Astrocyte (in vitro differentiated cells and primary cell): ENCODE measurements around the gene NLRP9. TPM values are rescaled to one million over a fixed set of nuclear protein-coding genes. Genes with fewer than 3 reads are reported as not detected.
"Not testable (repeated sequence)": the region's sequence is repeated elsewhere in the genome, so short reads cannot be mapped to it uniquely, and the experiment has no call there.

Experiments used
- DNase-seq: peaks from one replicate; pipeline ENCODE4 v3.0.0-alpha.2; 2010; ENCODE audit warnings: low read depth
- FAIRE-seq: peaks from 2 replicates; lab custom pipeline; 2011; peaks lifted over from hg19 to GRCh38; lab: Jason Lieb, UNC
- H2AFZ ChIP-seq: 2 replicates; pipeline ENCODE4 v1.6.0; 2012; ENCODE audit warnings: low read depth, low read length, inconsistent platforms
- H3K27ac ChIP-seq: 2 replicates; pipeline ENCODE4 v1.5.1; 2011; ENCODE audit warnings: low read depth, low read length, inconsistent platforms
- H3K27me3 ChIP-seq: 2 replicates; pipeline ENCODE4 v1.6.0; 2011; ENCODE audit warnings: low read length, inconsistent platforms; ENCODE audit not compliant: insufficient read depth
- H3K36me3 ChIP-seq: 2 replicates; pipeline ENCODE4 v1.5.1; 2011; ENCODE audit warnings: low read length, inconsistent platforms; ENCODE audit not compliant: insufficient read depth
- H3K4me1 ChIP-seq: 2 replicates; pipeline ENCODE4 v1.5.1; 2011; ENCODE audit warnings: low read length, inconsistent platforms; ENCODE audit not compliant: insufficient read depth
- H3K4me2 ChIP-seq: 2 replicates; pipeline ENCODE4 v1.6.0; 2012; ENCODE audit warnings: low read length, inconsistent platforms
- H3K4me3 ChIP-seq: 2 replicates; pipeline ENCODE4 v1.5.1; 2011; ENCODE audit warnings: low read depth, mild to moderate bottlenecking, low read length, inconsistent platforms; ENCODE audit not compliant: insufficient read depth
- H3K79me2 ChIP-seq: 2 replicates; pipeline ENCODE4 v1.6.0; 2012; ENCODE audit warnings: mild to moderate bottlenecking, low read length, inconsistent platforms; ENCODE audit not compliant: insufficient read depth
- H3K9ac ChIP-seq: 2 replicates; pipeline ENCODE4 v1.6.0; 2012; ENCODE audit warnings: mild to moderate bottlenecking, low read length, inconsistent platforms
- H3K9me3 ChIP-seq: 2 replicates; pipeline ENCODE4 v1.5.1; 2012; ENCODE audit warnings: low read depth, mild to moderate bottlenecking, low read length, inconsistent platforms; ENCODE audit not compliant: insufficient read depth
- H4K20me1 ChIP-seq: 2 replicates; pipeline ENCODE4 v1.6.0; 2012; ENCODE audit warnings: low read length, inconsistent platforms; ENCODE audit not compliant: insufficient read depth
- H3K27ac Mint-ChIP-seq: one replicate; pipeline ENCODE4 v1.8.0; 2021; ENCODE audit warnings: mild to moderate bottlenecking, mixed read lengths; ENCODE audit not compliant: unreplicated experiment
- H3K27me3 Mint-ChIP-seq: one replicate; pipeline ENCODE4 v1.8.0; 2021; ENCODE audit warnings: low read depth, mixed read lengths; ENCODE audit not compliant: unreplicated experiment
- H3K36me3 Mint-ChIP-seq: one replicate; pipeline ENCODE4 v1.8.0; 2021; ENCODE audit warnings: low read depth, mixed read lengths; ENCODE audit not compliant: unreplicated experiment
- H3K4me1 Mint-ChIP-seq: one replicate; pipeline ENCODE4 v1.8.0; 2021; ENCODE audit warnings: low read depth, mixed read lengths; ENCODE audit not compliant: unreplicated experiment
- H3K4me3 Mint-ChIP-seq: one replicate; pipeline ENCODE4 v1.8.0; 2021; ENCODE audit warnings: mild to moderate bottlenecking, moderate library complexity, mixed read lengths; ENCODE audit not compliant: unreplicated experiment
- H3K9me3 Mint-ChIP-seq: one replicate; pipeline ENCODE4 v1.8.0; 2021; ENCODE audit warnings: mild to moderate bottlenecking, mixed read lengths; ENCODE audit not compliant: unreplicated experiment
- CTCF ChIP-seq: IDR thresholded peaks from 2 replicates; pipeline ENCODE4 v1.5.1; 2011; ENCODE audit warnings: low read depth, mild to moderate bottlenecking, inconsistent platforms, low read length, moderate library complexity; ENCODE audit not compliant: insufficient read depth
- EZH2 ChIP-seq: IDR thresholded peaks from 2 replicates; pipeline ENCODE4 v1.6.1; 2012; ENCODE audit warnings: mild to moderate bottlenecking, low read length, inconsistent platforms; ENCODE audit not compliant: insufficient read depth
- total RNA-seq: library from RNA; stranded (reverse); gene quantifications from 2 replicates; pipeline ENCODE4 v1.2.1, GENCODE V29; 2021

Gene NLRP9
- total RNA-seq, 1 donor from 2014 or later: not detected

- Histone ChIP-seq H3K9ac (no peak overlapping the region), H2AFZ (no peak overlapping the region), H3K9me3 (no peaks in the 10 kb centered on the region), H3K36me3 (no peaks in the 10 kb centered on the region), H3K4me3 (no peak overlapping the region), H3K27ac (no peak overlapping the region), H3K4me1 (no peaks in the 10 kb centered on the region), H3K27me3 (no peaks in the 10 kb centered on the region), H3K79me2 (no peaks in the 10 kb centered on the region), H3K4me2 (no peak overlapping the region), H4K20me1 (no peaks in the 10 kb centered on the region)
- Mint-ChIP-seq H3K27ac (no peak overlapping the region), H3K4me1 (no peaks in the 10 kb centered on the region), H3K36me3 (no peaks in the 10 kb centered on the region), H3K9me3 (peaks cover 18% of the 10 kb centered on the region), H3K27me3 (no peaks in the 10 kb centered on the region), H3K4me3 (no peak overlapping the region)
- DNase-seq: no peak
- TF ChIP-seq EZH2 (no peak), CTCF (no peak)
- no peak for FAIRE-seq
Observed at GRCh38 chr19:55723491-55723890, 14.7 kb downstream of the NLRP9 start.

- no peak overlapping the region for H3K4me2 ChIP-seq
- H3K27ac Mint-ChIP-seq: no peak overlapping the region
- peaks cover 26% of the 10 kb centered on the region for H3K9me3 Mint-ChIP-seq
- FAIRE-seq: no peak
- no peaks in the 10 kb centered on the region for H3K36me3 ChIP-seq
- TF ChIP-seq CTCF (no peak), EZH2 (no peak)
- DNase-seq: no peak
- H3K79me2 ChIP-seq: no peaks in the 10 kb centered on the region
- H3K9ac ChIP-seq: no peak overlapping the region
- H3K4me1 Mint-ChIP-seq: no peaks in the 10 kb centered on the region
- no peaks in the 10 kb centered on the region for H4K20me1 ChIP-seq
- no peak overlapping the region for H3K4me3 Mint-ChIP-seq
- H3K27me3 ChIP-seq: no peaks in the 10 kb centered on the region
- H3K9me3 ChIP-seq: no peaks in the 10 kb centered on the region
- H3K36me3 Mint-ChIP-seq: no peaks in the 10 kb centered on the region
- no peaks in the 10 kb centered on the region for H3K27me3 Mint-ChIP-seq
- no peaks in the 10 kb centered on the region for H3K4me1 ChIP-seq
- H3K4me3 ChIP-seq: no peak overlapping the region
- H3K27ac ChIP-seq: no peak overlapping the region
- no peak overlapping the region for H2AFZ ChIP-seq
Observed at GRCh38 chr19:55720801-55721200, 17.4 kb downstream of the NLRP9 start.

- H3K36me3 ChIP-seq: no peaks in the 10 kb centered on the region
- TF ChIP-seq EZH2: no peak
- TF ChIP-seq CTCF: no peak
- Mint-ChIP-seq H3K27ac (no peak overlapping the region), H3K36me3 (no peaks in the 10 kb centered on the region), H3K4me3 (no peak overlapping the region), H3K9me3 (peaks cover 26% of the 10 kb centered on the region), H3K4me1 (no peaks in the 10 kb centered on the region), H3K27me3 (no peaks in the 10 kb centered on the region)
- no peak overlapping the region for H3K27ac ChIP-seq
- no peak overlapping the region for H2AFZ ChIP-seq
- H3K4me1 ChIP-seq: no peaks in the 10 kb centered on the region
- no peaks in the 10 kb centered on the region for H3K27me3 ChIP-seq
- H3K9me3 ChIP-seq: no peaks in the 10 kb centered on the region
- no peak overlapping the region for H3K9ac ChIP-seq
- no peak overlapping the region for H3K4me2 ChIP-seq
- no peak overlapping the region for H3K4me3 ChIP-seq
- FAIRE-seq: no peak
- no peaks in the 10 kb centered on the region for H3K79me2 ChIP-seq
- H4K20me1 ChIP-seq: no peaks in the 10 kb centered on the region
- no peak for DNase-seq
Observed at GRCh38 chr19:55720214-55720746, 17.9 kb downstream of the NLRP9 start.

GRCh38 chr19:55717879-55718711 lies 20.1 kb downstream of the NLRP9 start:
- not testable (repeated sequence) for H3K4me2 ChIP-seq, H3K9me3 ChIP-seq, H2AFZ ChIP-seq, H4K20me1 ChIP-seq, FAIRE-seq, H3K27ac ChIP-seq, H3K36me3 Mint-ChIP-seq, H3K27me3 ChIP-seq, H3K36me3 ChIP-seq, H3K27ac Mint-ChIP-seq, H3K4me1 ChIP-seq, DNase-seq, H3K9ac ChIP-seq, H3K79me2 ChIP-seq, H3K4me3 ChIP-seq, H3K4me1 Mint-ChIP-seq, H3K27me3 Mint-ChIP-seq, H3K4me3 Mint-ChIP-seq
- H3K9me3 Mint-ChIP-seq: peaks cover 31% of the 10 kb centered on the region
